Measurements from ENCODE around the gene DIP2A.

DIP2A gene

GRCh38 chr21:46486481-46487126 lies 27.9 kb downstream of the DIP2A start:
- peaks cover 0 to 3% of the 10 kb centered on the region in 2 donors for H3K4me1 ChIP-seq (ENCODE audit: control insufficient read depth in 2 of 2, insufficient read depth in 1 of 2, low read depth in 1 of 2, low read length in 2 of 2)

GRCh38 chr21:46489162-46489663 lies 30.5 kb downstream of the DIP2A start:
- Histone ChIP-seq H3K4me3 (ENCODE audit: low read length in 2 of 2) (no peak overlapping the region), H3K9me3 (replicated peaks in 1 of 2; ENCODE audit: control insufficient read depth in 2 of 2, insufficient read depth in 1 of 2, low read depth in 1 of 2, low read length in 2 of 2) (peaks cover 0 to 23% of the 10 kb centered on the region in 2 donors), H3K79me1 (ENCODE audit: low read depth, low read length) (peaks cover 3% of the 10 kb centered on the region), H3K9ac (ENCODE audit: low read depth, low read length, poor library complexity) (no peak overlapping the region), H3K4me2 (ENCODE audit: insufficient read depth, low read length, poor library complexity, severe bottlenecking) (no peak overlapping the region), H3K18ac (ENCODE audit: low read length) (peak overlapping the region; percentile 21), H3K14ac (ENCODE audit: low read length) (no peak overlapping the region), H4K8ac (ENCODE audit: low read depth, low read length) (peak overlapping the region; percentile 85), H3K23ac (ENCODE audit: low read depth, low read length, poor library complexity) (no peak overlapping the region), H4K91ac (ENCODE audit: low read depth, low read length, poor library complexity) (no peak overlapping the region), H2AK5ac (ENCODE audit: low read depth, low read length) (no peak overlapping the region), H3K4ac (ENCODE audit: low read length) (no peak overlapping the region), H2AFZ (ENCODE audit: low read length) (no peak overlapping the region), H3K27me3 (ENCODE audit: control insufficient read depth in 3 of 3, insufficient read depth in 3 of 3, low read depth in 1 of 3, low read length in 3 of 3) (no peaks in the 10 kb centered on the region), H3K36me3 (replicated peaks in 1 of 2; ENCODE audit: control insufficient read depth in 2 of 2, insufficient read depth in 2 of 2, low read length in 2 of 2) (peaks cover 10 to 95% of the 10 kb centered on the region in 2 donors), H2BK15ac (ENCODE audit: low read length) (no peak overlapping the region), H2BK5ac (ENCODE audit: low read length) (no peak overlapping the region), H3K4me1 (ENCODE audit: control insufficient read depth in 2 of 2, insufficient read depth in 1 of 2, low read depth in 1 of 2, low read length in 2 of 2) (no peaks in the 10 kb centered on the region), H2BK120ac (ENCODE audit: low read depth, low read length) (no peak overlapping the region), H2BK12ac (ENCODE audit: low read length) (no peak overlapping the region), H3K27ac (replicated peaks; ENCODE audit: low read length) (no peak overlapping the region)
- no CpG with 5 or more reads among the region's 6 CpGs for WGBS, 2 donors (ENCODE audit: extremely low coverage in 2 of 2, insufficient read length in 2 of 2, insufficient replicate concordance in 1 of 2)
- DNase-seq (ENCODE audit: low spot score): no peak

More at GRCh38 chr21:46486481-46487126, 27.9 kb downstream of the DIP2A start:
- Histone ChIP-seq H3K4me3 (ENCODE audit: low read length in 2 of 2) (no peak overlapping the region), H4K8ac (ENCODE audit: low read depth, low read length) (no peak overlapping the region), H3K9me3 (replicated peaks in 1 of 2; ENCODE audit: control insufficient read depth in 2 of 2, insufficient read depth in 1 of 2, low read depth in 1 of 2, low read length in 2 of 2) (peaks cover 0 to 2% of the 10 kb centered on the region in 2 donors), H3K36me3 (replicated peaks in 1 of 2; ENCODE audit: control insufficient read depth in 2 of 2, insufficient read depth in 2 of 2, low read length in 2 of 2) (peaks cover 10 to 69% of the 10 kb centered on the region in 2 donors), H3K79me1 (ENCODE audit: low read depth, low read length) (peaks cover 6% of the 10 kb centered on the region), H2BK12ac (ENCODE audit: low read length) (no peak overlapping the region), H3K4ac (ENCODE audit: low read length) (no peak overlapping the region), H4K91ac (ENCODE audit: low read depth, low read length, poor library complexity) (no peak overlapping the region), H2AFZ (ENCODE audit: low read length) (no peak overlapping the region), H2BK120ac (ENCODE audit: low read depth, low read length) (no peak overlapping the region), H3K27me3 (ENCODE audit: control insufficient read depth in 3 of 3, insufficient read depth in 3 of 3, low read depth in 1 of 3, low read length in 3 of 3) (no peaks in the 10 kb centered on the region), H3K18ac (ENCODE audit: low read length) (no peak overlapping the region), H3K27ac (replicated peaks; ENCODE audit: low read length) (no peak overlapping the region), H3K23ac (ENCODE audit: low read depth, low read length, poor library complexity) (no peak overlapping the region), H3K4me2 (ENCODE audit: insufficient read depth, low read length, poor library complexity, severe bottlenecking) (no peak overlapping the region), H2AK5ac (ENCODE audit: low read depth, low read length) (no peak overlapping the region), H2BK15ac (ENCODE audit: low read length) (no peak overlapping the region), H2BK5ac (ENCODE audit: low read length) (no peak overlapping the region), H3K9ac (ENCODE audit: low read depth, low read length, poor library complexity) (no peak overlapping the region), H3K14ac (ENCODE audit: low read length) (no peak overlapping the region)
- WGBS, 2 donors (ENCODE audit: extremely low coverage in 2 of 2, insufficient read length in 2 of 2, insufficient replicate concordance in 1 of 2): no CpG with 5 or more reads among the region's 4 CpGs
- DNase-seq (ENCODE audit: low spot score): no peak

- Histone ChIP-seq H2BK12ac (ENCODE audit: low read length) (no peak overlapping the region), H3K27me3 (ENCODE audit: control insufficient read depth in 3 of 3, insufficient read depth in 3 of 3, low read depth in 1 of 3, low read length in 3 of 3) (no peaks in the 10 kb centered on the region), H3K4ac (ENCODE audit: low read length) (no peak overlapping the region), H3K18ac (ENCODE audit: low read length) (no peak overlapping the region), H4K8ac (ENCODE audit: low read depth, low read length) (no peak overlapping the region), H2AK5ac (ENCODE audit: low read depth, low read length) (no peak overlapping the region), H3K79me1 (ENCODE audit: low read depth, low read length) (peaks cover 3% of the 10 kb centered on the region), H3K4me1 (ENCODE audit: control insufficient read depth in 2 of 2, insufficient read depth in 1 of 2, low read depth in 1 of 2, low read length in 2 of 2) (no peaks in the 10 kb centered on the region), H3K14ac (ENCODE audit: low read length) (no peak overlapping the region), H3K27ac (replicated peaks; ENCODE audit: low read length) (no peak overlapping the region), H4K91ac (ENCODE audit: low read depth, low read length, poor library complexity) (no peak overlapping the region), H3K23ac (ENCODE audit: low read depth, low read length, poor library complexity) (no peak overlapping the region), H3K36me3 (replicated peaks in 1 of 2; ENCODE audit: control insufficient read depth in 2 of 2, insufficient read depth in 2 of 2, low read length in 2 of 2) (peaks cover 10 to 98% of the 10 kb centered on the region in 2 donors), H3K9ac (ENCODE audit: low read depth, low read length, poor library complexity) (no peak overlapping the region), H2AFZ (ENCODE audit: low read length) (no peak overlapping the region), H2BK5ac (ENCODE audit: low read length) (no peak overlapping the region), H2BK120ac (ENCODE audit: low read depth, low read length) (no peak overlapping the region), H3K4me2 (ENCODE audit: insufficient read depth, low read length, poor library complexity, severe bottlenecking) (no peak overlapping the region), H3K4me3 (ENCODE audit: low read length in 2 of 2) (no peak overlapping the region), H3K9me3 (replicated peaks in 1 of 2; ENCODE audit: control insufficient read depth in 2 of 2, insufficient read depth in 1 of 2, low read depth in 1 of 2, low read length in 2 of 2) (peaks cover 0 to 23% of the 10 kb centered on the region in 2 donors), H2BK15ac (ENCODE audit: low read length) (no peak overlapping the region)
- no CpG with 5 or more reads among the region's 10 CpGs for WGBS, 2 donors (ENCODE audit: extremely low coverage in 2 of 2, insufficient read length in 2 of 2, insufficient replicate concordance in 1 of 2)
- no peak for DNase-seq (ENCODE audit: low spot score)
Measured at GRCh38 chr21:46489800-46490199, 31.1 kb downstream of the DIP2A start.

- no peak overlapping the region for H4K91ac ChIP-seq (ENCODE audit: low read depth, low read length, poor library complexity)
- no peaks in the 10 kb centered on the region for H3K4me1 ChIP-seq (ENCODE audit: control insufficient read depth in 2 of 2, insufficient read depth in 1 of 2, low read depth in 1 of 2, low read length in 2 of 2)
- no peak overlapping the region for H4K8ac ChIP-seq (ENCODE audit: low read depth, low read length)
- no peak overlapping the region for H3K23ac ChIP-seq (ENCODE audit: low read depth, low read length, poor library complexity)
- H2BK15ac ChIP-seq (ENCODE audit: low read length): no peak overlapping the region
- peaks cover 6 to 98% of the 10 kb centered on the region in 2 donors for H3K36me3 ChIP-seq (replicated peaks in 1 of 2; ENCODE audit: control insufficient read depth in 2 of 2, insufficient read depth in 2 of 2, low read length in 2 of 2)
- no CpG with 5 or more reads among the region's 3 CpGs for WGBS, 2 donors (ENCODE audit: extremely low coverage in 2 of 2, insufficient read length in 2 of 2, insufficient replicate concordance in 1 of 2)
- H3K9ac ChIP-seq (ENCODE audit: low read depth, low read length, poor library complexity): no peak overlapping the region
- H2BK12ac ChIP-seq (ENCODE audit: low read length): no peak overlapping the region
- H3K27ac ChIP-seq (replicated peaks; ENCODE audit: low read length): no peak overlapping the region
- no peak overlapping the region for H3K14ac ChIP-seq (ENCODE audit: low read length)
- no peak for DNase-seq (ENCODE audit: low spot score)
- no peak overlapping the region for H3K4me3 ChIP-seq (ENCODE audit: low read length in 2 of 2)
- no peak overlapping the region for H2BK120ac ChIP-seq (ENCODE audit: low read depth, low read length)
- no peak overlapping the region for H2AFZ ChIP-seq (ENCODE audit: low read length)
- H3K79me1 ChIP-seq (ENCODE audit: low read depth, low read length): peaks cover 3% of the 10 kb centered on the region
- no peak overlapping the region for H3K4me2 ChIP-seq (ENCODE audit: insufficient read depth, low read length, poor library complexity, severe bottlenecking)
- H2BK5ac ChIP-seq (ENCODE audit: low read length): no peak overlapping the region
- no peak overlapping the region for H2AK5ac ChIP-seq (ENCODE audit: low read depth, low read length)
- no peak overlapping the region for H3K4ac ChIP-seq (ENCODE audit: low read length)
- H3K9me3 ChIP-seq (replicated peaks in 1 of 2; ENCODE audit: control insufficient read depth in 2 of 2, insufficient read depth in 1 of 2, low read depth in 1 of 2, low read length in 2 of 2): peaks cover 0 to 23% of the 10 kb centered on the region in 2 donors
- H3K27me3 ChIP-seq (ENCODE audit: control insufficient read depth in 3 of 3, insufficient read depth in 3 of 3, low read depth in 1 of 3, low read length in 3 of 3): no peaks in the 10 kb centered on the region
- H3K18ac ChIP-seq (ENCODE audit: low read length): no peak overlapping the region
Measured at GRCh38 chr21:46491553-46491952, 32.9 kb downstream of the DIP2A start.

All from neuronal stem cell (in vitro differentiated cells).